ENCODE measurements around the gene SPRY1. TPM values are rescaled to one million over a fixed set of nuclear protein-coding genes. Genes with fewer than 3 reads are reported as not detected.

Gene SPRY1
- total and polyA plus RNA-seq, 8 donors: 84.8 to 126 (median 97.6) TPM

- intact Hi-C loops (cut with DNase I): no loop called here
- ATAC-seq: no peak
- Histone ChIP-seq H3K27me3 (no peaks in the 10 kb centered on the region), H3K27ac (no peak overlapping the region), H3K9me3 (no peaks in the 10 kb centered on the region), H3K4me3 (no peak overlapping the region), H3K4me1 (peaks cover 13 to 45% of the 10 kb centered on the region in 2 donors), H3K36me3 (no peaks in the 10 kb centered on the region)
- DNase-seq: no peak
- no peak for TF ChIP-seq CTCF (IDR thresholded peaks at IDR 0.05)
Observed at GRCh38 chr4:123419885-123420755, 23.5 kb downstream of the SPRY1 start.

GRCh38 chr4:123421227-123421936, 24.8 kb downstream of the SPRY1 start:
- no peaks in the 10 kb centered on the region for H3K27me3 ChIP-seq
- H3K36me3 ChIP-seq: no peaks in the 10 kb centered on the region
- H3K4me1 ChIP-seq: peaks cover 13 to 34% of the 10 kb centered on the region in 2 donors
- ATAC-seq (peak; percentile 25), DNase-seq (peak in 2 of 4 donors; percentile 76 to 87)
- intact Hi-C loops (cut with DNase I): no loop called here
- TF ChIP-seq CTCF (IDR thresholded peaks at IDR 0.05): no peak
- H3K9me3 ChIP-seq: no peaks in the 10 kb centered on the region
- H3K4me3 ChIP-seq: no peak overlapping the region
- peak overlapping the region; percentile 2 to 37 for H3K27ac ChIP-seq

- Histone ChIP-seq H3K27me3 (no peaks in the 10 kb centered on the region), H3K9me3 (no peaks in the 10 kb centered on the region), H3K4me3 (peak overlapping the region in 1 of 2 donors; percentile 7), H3K27ac (peak overlapping the region; percentile 2 to 37), H3K4me1 (peaks cover 13 to 26% of the 10 kb centered on the region in 2 donors), H3K36me3 (no peaks in the 10 kb centered on the region)
- DNase-seq (no peak), ATAC-seq (no peak)
- intact Hi-C loops (cut with DNase I): no loop called here
- no peak for TF ChIP-seq CTCF (IDR thresholded peaks at IDR 0.05)
Observed at GRCh38 chr4:123421937-123422781, 25.6 kb downstream of the SPRY1 start.

GRCh38 chr4:123423819-123424218, 27.2 kb downstream of the SPRY1 start:
- no peak overlapping the region for H3K4me3 ChIP-seq
- H3K27me3 ChIP-seq: no peaks in the 10 kb centered on the region
- no peak for ATAC-seq
- H3K36me3 ChIP-seq: no peaks in the 10 kb centered on the region
- peaks cover 0 to 3% of the 10 kb centered on the region in 2 donors for H3K9me3 ChIP-seq
- H3K4me1 ChIP-seq: peaks cover 3 to 10% of the 10 kb centered on the region in 2 donors
- TF ChIP-seq CTCF (IDR thresholded peaks at IDR 0.05): no peak
- intact Hi-C loops (cut with DNase I): no loop called here
- H3K27ac ChIP-seq: no peak overlapping the region
- no peak for DNase-seq

All from left lung (tissue), 10 donors.